ENCODE data around the gene PSMB7. TPM values are rescaled to one million over a fixed set of nuclear protein-coding genes. Genes with fewer than 3 reads are reported as not detected.

The PSMB7 gene
- total and polyA plus RNA-seq, 8 donors: 39.0 to 99.9 (median 65.5) TPM

DNA sequence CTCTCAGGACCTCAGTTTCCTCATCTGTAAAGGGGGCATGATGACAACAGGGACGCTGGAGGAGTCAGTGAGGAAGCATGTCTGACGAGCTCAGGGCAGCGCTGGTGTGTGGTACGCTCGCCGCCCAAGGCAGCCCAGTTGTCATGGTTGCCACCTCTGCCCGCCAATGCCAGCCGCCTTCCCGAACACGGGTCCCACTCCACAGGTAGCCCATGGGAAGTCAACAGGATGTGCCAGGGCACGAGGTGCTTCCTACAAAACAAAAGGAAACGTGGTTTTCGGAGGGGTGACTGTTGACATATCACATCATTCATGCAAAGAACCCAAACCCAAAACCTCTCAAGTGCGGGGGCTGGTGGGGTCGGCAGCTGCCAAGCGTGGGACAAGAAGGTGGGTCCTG, 99.4 kb downstream of the PSMB7 start:
- Histone ChIP-seq H3K4me3 (no peak overlapping the region), H3K36me3 (peaks cover 0 to 23% (median 8%) of the 10 kb centered on the region in 3 donors), H3K27me3 (no peaks in the 10 kb centered on the region), H3K27ac (no peak overlapping the region), H3K9me3 (no peaks in the 10 kb centered on the region), H3K4me1 (no peaks in the 10 kb centered on the region)
- FAIRE-seq: no peak
- intact Hi-C loops (cut with DNase I): no loop called here
- DNase-seq: no peak
- 88 to 90% methylated on average over 16 of the region's 16 CpGs for WGBS, 2 donors
- no peak for TF ChIP-seq CTCF (IDR thresholded peaks at IDR 0.05)
- no peak for ATAC-seq

GRCh38 chr9:124313940-124314339, 101.3 kb downstream of the PSMB7 start:
- intact Hi-C loops (cut with DNase I): no loop called here
- FAIRE-seq (no peak), ATAC-seq (no peak), DNase-seq (peak in 2 of 6 donors; percentile 14 to 42)
- H3K4me1 ChIP-seq: no peaks in the 10 kb centered on the region
- no peak overlapping the region for H3K27ac ChIP-seq
- WGBS, 2 donors: 94 to 95% methylated on average over 18 of the region's 18 CpGs
- H3K36me3 ChIP-seq: peaks cover 0 to 23% (median 8%) of the 10 kb centered on the region in 3 donors
- no peak for TF ChIP-seq CTCF (IDR thresholded peaks at IDR 0.05)
- no peak overlapping the region for H3K4me3 ChIP-seq
- H3K9me3 ChIP-seq: no peaks in the 10 kb centered on the region
- no peaks in the 10 kb centered on the region for H3K27me3 ChIP-seq

DNA sequence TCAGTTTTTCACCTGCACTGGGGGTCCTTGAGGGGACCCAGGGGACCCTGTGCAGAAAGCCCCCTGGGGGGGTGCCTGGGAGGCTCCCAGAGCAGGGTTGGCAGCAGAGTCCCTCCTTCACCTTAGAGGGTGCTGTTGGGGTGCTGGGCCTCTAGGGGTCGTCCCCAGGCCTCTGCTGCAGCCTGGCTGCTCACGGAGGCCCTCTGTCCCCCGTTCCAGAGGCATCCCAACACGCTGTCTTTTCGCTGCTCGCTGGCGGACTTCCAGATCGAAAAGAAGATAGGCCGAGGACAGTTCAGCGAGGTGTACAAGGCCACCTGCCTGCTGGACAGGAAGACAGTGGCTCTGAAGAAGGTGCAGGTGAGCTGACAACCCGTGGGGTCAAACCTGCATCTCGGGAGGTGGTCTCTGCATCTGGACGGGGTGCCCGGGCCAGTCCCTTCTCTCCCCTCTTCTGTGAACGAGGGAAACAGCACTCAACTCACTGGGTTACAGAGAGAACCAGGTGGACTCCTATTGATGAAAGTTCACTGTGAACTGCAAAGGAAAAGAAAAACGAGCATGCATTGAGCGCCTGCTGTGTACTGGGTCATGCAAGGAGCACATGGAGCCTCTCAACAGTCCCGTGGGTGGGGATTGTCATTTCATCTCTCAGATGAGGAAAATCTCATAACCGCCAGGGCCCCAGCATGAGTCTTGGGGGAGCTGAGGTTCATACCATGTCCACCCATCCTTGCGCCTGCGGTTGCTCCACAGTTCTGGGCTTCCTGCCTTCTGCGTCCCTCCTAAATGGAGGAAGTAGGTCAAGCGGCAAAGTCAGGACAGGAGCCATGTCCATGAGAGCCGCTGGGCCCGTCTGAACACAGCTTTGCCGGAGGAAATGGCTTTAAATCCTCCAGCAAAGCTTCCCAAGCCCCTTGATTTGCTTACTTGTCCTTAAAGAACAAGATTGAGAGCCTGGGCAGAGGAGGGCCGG, 102.7 kb downstream of the PSMB7 start:
- intact Hi-C loops (cut with DNase I): no loop called here
- peak in 1 of 6 donors; percentile 10 for DNase-seq
- H3K4me3 ChIP-seq: no peak overlapping the region
- no peak for FAIRE-seq
- no peak for ATAC-seq
- H3K27ac ChIP-seq: no peak overlapping the region
- H3K9me3 ChIP-seq: no peaks in the 10 kb centered on the region
- peaks cover 0 to 23% (median 8%) of the 10 kb centered on the region in 3 donors for H3K36me3 ChIP-seq
- H3K4me1 ChIP-seq: no peaks in the 10 kb centered on the region
- WGBS, 2 donors: 86 to 92% methylated on average over 26 to 27 of the region's 27 CpGs
- no peaks in the 10 kb centered on the region for H3K27me3 ChIP-seq
- TF ChIP-seq CTCF (IDR thresholded peaks at IDR 0.05): no peak

DNA sequence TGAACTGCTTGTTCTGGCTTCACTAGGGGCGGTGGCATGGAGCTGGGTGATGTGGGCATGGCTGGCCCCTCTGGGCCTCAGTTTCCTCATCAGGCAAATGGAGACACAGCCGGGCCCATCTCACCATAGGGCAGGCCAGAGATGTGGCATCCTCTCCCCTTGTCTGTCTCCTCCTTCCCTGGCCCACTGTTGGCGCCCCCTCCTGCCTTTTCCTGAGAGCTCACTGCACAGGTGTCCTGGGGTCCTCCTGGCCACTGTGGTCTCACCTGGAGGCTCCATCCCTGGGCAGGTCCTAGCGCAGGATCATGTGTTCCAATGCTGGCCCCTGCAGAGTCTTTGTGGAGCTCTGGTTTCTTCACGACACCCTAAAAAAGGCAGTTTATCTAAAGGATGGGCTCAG, 104.0 kb downstream of the PSMB7 start:
- Histone ChIP-seq H3K4me1 (no peaks in the 10 kb centered on the region), H3K27me3 (no peaks in the 10 kb centered on the region), H3K36me3 (peaks cover 0 to 23% (median 8%) of the 10 kb centered on the region in 3 donors), H3K4me3 (no peak overlapping the region), H3K9me3 (no peaks in the 10 kb centered on the region), H3K27ac (no peak overlapping the region)
- DNase-seq (peak in 1 of 6 donors; percentile 42), ATAC-seq (no peak), FAIRE-seq (no peak)
- no peak for TF ChIP-seq CTCF (IDR thresholded peaks at IDR 0.05)
- WGBS, 2 donors: 90 to 99% methylated on average over 5 of the region's 5 CpGs
- intact Hi-C loops (cut with DNase I): no loop called here

- ATAC-seq (peak in 2 of 4 donors; percentile 9 to 45), FAIRE-seq (no peak), DNase-seq (peak in 1 of 6 donors; percentile 61)
- WGBS, 2 donors: 85 to 88% methylated on average over 14 to 15 of the region's 15 CpGs
- Histone ChIP-seq H3K36me3 (peaks cover 0 to 10% (median 0%) of the 10 kb centered on the region in 3 donors), H3K9me3 (no peaks in the 10 kb centered on the region), H3K4me1 (no peaks in the 10 kb centered on the region), H3K27ac (no peak overlapping the region), H3K27me3 (no peaks in the 10 kb centered on the region), H3K4me3 (no peak overlapping the region)
- intact Hi-C loops (cut with DNase I): no loop called here
- TF ChIP-seq CTCF (IDR thresholded peaks at IDR 0.05): no peak
These were observed 105.6 kb downstream of the PSMB7 start for GRCh38 chr9:124309667-124310084.

Measured in pancreas (tissue), 10 donors.